ENCODE results near the gene PSME2.
A peak's percentile ranks its signal among the peaks of the same experiment; 100 is the strongest.
"Not testable (repeated sequence)": the region's sequence is repeated elsewhere in the genome, so short reads cannot be mapped to it uniquely, and the experiment has no call there.

PSME2 gene

DNA sequence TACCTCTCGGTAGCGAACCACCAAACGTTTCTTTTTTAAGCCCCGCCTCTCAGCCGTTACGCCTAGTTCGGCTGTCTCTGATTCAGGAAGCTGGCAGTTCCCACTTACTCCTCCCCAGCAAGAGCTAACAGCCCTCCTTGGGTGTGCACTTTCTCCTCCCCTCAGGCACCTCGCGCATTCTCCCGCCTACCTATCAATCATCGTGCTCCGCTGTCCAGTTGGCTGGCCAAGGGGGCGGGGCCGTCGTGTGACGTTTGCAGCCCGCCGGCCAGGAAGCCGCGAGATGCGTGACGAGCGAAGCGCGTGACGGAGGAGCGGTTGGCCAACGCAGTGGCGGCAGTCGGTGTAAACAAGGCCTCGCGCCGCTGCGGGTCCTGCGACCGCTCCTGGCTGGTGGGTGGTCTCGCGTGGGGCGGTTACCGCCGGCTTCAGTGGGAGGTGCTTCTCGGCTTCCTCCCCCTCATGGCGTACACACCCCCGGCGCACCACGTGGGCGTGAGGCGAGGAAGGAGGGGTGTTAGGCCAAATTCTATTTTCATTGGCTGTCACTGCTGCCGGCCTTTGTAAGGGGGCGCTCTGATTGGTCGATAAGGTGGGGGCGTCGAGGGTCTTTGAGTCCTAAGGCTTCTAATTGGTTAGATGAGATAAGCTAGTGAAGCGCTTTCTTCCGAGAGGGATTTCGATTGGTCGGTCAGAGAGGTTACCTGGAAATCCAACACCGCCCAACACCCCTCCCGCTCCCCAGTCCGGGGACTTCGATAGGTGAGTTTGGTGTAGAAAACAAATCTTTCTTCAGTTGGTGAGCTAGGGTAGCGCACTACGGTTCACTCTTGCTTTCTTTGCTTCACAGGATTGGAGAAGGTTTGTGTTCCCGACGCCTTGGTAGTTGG lies 31.6 kb downstream of the PSME2 start, which contains the start of the genes DCAF11 and NRL:
DCAF11 (plus strand) TSS at position 246 of the 890 bp plus-strand sequence. CDS start 818 bp downstream, outside the sequence.
NRL (minus strand) TSS at position 418 of the 890 bp plus-strand sequence. CDS start 32,101 bp downstream, outside the sequence.
- DNase-seq (ENCODE audit: low read depth): peak; percentile 100

DNA sequence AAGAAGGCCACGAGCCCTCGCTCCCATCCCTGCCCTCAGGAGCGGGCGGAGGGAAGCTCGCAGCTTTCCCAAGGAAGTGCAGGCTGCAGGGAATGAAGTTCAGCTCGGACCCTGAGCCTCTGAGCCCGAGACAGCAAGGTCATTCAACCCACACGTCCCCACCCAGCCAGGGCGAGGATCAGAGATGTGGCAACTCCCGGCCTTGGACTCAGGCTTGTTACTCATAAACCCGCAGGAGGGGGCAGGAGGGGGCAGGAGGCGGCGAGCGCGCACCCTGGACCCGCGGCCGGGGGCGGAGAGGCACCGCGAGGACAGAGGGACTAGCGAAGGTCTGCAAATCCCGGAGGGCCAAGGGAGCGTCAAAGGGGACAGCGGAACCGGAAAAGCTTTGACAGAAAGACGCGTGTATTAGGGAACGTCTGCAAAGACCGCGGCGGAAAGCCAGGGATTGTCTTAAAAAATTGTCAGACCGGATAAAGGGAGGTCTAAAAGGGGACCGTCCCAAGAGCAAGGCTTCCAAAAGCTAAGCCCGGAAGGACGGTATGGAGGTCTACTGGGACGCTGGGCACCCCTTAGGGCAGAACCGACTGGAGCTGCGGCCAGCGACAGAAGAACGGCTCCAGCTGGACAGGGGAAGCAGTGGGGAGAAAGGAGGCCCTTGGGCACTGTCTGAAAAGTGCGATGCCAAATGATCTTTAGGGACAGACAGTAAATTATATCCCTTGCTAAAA lies 32.4 kb downstream of the PSME2 start:
- peak; percentile 91 for DNase-seq (ENCODE audit: low read depth)

DNA sequence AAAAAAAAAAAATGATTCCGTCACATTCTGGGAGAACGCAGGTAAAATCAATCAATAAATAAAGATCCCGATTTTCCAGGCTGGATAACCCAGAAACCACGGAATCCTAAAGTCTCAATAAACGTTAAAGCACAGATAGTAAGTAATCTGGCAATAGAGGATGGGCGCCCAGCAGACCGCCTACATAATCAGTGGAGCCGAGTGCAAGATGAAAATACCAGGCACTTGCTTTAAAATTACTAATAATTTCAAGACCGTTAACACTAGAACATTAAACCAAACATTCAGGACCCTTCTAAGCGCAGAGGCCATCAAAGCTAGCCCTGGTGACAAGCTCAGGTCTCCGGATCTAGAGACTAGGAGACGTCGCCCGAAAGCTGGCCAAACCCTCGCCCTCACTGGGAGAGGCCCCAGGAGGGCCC lies 33.0 kb downstream of the PSME2 start:
- DNase-seq (ENCODE audit: low read depth): no peak

- DNase-seq (ENCODE audit: low read depth): no peak
Measured at GRCh38 chr14:24110523-24110922, 35.9 kb downstream of the PSME2 start.

DNA sequence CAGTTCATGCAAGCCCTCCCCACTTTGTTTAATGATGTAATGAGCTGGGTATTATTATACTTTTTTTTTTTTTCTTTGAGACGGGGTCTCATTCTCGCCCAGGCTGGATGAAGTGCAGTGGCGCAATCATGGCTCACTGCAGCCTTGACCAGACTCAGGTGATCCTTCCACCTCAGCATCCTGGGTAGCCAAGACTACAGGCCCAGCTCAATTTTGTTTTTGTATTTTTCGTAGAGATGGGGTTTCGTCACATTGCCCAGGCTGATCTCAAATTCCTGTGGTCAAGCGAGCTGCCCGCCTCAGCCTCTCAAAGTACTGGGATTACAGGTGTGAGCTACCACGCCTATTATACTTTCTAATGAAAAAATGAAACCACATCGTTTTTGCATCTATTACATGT lies 36.4 kb downstream of the PSME2 start:
- no peak for DNase-seq (ENCODE audit: low read depth)

DNA sequence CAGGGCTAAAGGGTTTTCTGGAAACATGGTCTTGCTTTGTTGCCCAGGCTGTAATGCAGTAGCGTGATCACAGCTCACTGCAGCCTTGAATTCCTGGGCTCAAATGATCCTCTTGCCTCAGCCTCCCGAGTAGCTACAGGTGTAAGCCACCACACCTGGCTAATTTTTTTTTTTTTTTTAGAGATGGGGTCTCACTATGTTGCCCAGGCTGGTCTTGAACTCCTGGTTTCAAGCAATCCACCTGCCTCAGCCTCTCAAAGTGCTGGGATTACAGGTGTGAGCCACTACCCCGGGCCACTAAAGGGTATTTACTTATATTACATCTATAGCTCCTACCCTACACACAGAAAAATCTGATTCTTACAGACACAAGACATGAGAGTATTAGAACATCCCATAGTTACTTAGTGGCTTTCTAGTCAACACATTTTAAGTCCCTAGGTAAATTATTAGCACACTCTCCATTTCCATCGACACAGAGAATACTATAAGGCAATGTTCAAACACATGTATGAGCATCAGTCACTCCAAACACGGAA lies 38.0 kb downstream of the PSME2 start:
- DNase-seq (ENCODE audit: low read depth): no peak

DNA sequence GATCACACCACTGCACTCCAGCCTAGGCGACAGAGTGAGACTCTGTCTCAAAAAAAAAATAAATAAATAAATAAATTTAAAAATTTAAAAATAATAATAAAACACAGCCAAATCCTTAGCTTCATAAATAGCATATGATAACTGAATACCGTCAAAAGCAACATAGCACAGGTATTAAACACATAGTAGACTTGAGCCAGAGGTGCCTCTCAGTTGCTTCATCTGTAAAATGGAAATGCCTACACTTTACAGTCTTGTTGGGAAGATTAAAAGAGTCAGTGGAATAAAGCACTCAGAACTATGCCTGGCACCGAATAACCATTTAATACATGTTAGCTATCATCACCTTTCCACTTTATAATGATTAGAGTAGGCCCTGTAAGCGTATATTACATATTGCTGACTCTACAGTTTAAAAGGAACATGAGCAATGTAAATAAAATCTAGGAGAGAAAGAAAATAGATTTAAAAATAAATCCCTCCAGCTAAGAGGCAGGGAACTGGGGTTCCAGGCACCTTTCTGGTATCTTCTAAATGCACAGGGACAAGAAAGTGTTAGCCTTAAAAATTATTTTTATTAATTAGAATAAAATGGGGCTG lies 39.6 kb downstream of the PSME2 start:
- no peak for DNase-seq (ENCODE audit: low read depth)

DNA sequence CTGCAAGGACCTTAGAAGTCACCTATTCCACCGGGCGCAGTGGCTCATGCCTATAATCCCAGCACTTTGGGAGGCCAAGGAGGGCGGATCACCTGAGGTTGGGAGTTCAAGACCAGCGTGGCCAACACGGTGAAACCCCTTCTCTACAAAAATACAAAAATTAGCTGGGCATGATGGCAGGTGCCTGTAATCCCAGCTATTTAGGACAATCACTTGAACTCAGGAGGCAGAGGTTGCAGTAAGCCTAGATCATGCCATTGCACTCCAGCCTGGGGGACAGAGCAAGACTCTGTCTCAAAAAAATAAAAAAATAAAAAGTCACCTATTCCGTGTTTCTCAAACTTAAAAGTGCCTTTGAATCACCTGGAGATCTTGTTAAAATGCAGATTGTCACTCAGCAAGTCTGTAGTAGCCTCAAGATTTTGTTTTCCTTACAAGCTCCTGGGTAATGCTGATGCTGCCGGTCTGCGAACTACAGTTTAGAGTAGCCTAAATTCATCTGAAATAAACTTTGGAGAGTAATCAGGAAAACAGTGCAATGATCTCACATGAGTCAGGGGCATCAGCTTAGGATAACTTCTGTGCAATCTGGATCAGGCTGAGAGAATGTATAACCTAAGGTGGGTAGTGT lies 40.7 kb downstream of the PSME2 start:
- DNase-seq (ENCODE audit: low read depth): not testable (repeated sequence)

DNA sequence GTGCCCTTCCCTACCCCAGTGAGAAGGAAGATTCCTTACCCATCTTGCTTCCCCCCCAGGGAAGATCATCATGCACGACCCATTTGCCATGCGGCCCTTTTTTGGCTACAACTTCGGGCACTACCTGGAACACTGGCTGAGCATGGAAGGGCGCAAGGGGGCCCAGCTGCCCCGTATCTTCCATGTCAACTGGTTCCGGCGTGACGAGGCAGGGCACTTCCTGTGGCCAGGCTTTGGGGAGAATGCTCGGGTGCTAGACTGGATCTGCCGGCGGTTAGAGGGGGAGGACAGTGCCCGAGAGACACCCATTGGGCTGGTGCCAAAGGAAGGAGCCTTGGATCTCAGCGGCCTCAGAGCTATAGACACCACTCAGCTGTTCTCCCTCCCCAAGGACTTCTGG lies 43.0 kb downstream of the PSME2 start:
- DNase-seq (ENCODE audit: low read depth): no peak

DNA sequence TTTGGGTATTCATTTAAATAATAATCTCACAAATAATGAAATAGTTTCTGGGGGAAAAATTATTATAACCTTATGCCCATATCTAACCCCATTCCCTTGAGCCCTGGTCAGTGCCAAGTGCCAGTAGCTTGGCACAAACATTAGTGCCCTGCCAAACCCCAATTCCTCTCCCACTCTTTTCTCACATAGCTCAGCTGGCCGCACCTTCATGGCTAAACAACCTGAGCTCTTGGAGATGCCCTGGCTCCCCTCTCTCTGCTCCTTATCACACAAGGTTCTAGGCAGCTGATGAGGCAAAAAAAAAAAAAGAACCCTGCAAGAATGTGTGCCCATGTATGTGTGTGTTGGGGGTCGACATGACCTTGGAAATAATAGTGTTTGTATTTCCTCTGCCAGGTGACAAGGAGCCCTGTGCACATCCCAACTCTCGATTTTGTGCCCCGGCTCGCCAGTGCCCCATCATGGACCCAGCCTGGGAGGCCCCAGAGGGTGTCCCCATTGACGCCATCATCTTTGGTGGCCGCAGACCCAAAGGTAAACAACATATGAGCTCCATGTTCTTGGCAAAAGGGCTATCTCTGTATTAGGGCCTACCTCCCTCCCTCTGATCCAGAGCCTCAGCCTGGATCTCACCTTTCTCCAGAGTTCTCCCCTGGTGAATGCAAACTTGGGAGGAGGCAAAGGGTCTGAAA lies 43.9 kb downstream of the PSME2 start:
- DNase-seq (ENCODE audit: low read depth): no peak

- DNase-seq (ENCODE audit: low read depth): no peak
Measured at GRCh38 chr14:24100982-24101494, 45.4 kb downstream of the PSME2 start.

- DNase-seq (ENCODE audit: low read depth): no peak
Measured at GRCh38 chr14:24100197-24100981, 46.0 kb downstream of the PSME2 start.

- DNase-seq (ENCODE audit: low read depth): no peak
Measured at GRCh38 chr14:24098927-24099813, 47.2 kb downstream of the PSME2 start.

DNA sequence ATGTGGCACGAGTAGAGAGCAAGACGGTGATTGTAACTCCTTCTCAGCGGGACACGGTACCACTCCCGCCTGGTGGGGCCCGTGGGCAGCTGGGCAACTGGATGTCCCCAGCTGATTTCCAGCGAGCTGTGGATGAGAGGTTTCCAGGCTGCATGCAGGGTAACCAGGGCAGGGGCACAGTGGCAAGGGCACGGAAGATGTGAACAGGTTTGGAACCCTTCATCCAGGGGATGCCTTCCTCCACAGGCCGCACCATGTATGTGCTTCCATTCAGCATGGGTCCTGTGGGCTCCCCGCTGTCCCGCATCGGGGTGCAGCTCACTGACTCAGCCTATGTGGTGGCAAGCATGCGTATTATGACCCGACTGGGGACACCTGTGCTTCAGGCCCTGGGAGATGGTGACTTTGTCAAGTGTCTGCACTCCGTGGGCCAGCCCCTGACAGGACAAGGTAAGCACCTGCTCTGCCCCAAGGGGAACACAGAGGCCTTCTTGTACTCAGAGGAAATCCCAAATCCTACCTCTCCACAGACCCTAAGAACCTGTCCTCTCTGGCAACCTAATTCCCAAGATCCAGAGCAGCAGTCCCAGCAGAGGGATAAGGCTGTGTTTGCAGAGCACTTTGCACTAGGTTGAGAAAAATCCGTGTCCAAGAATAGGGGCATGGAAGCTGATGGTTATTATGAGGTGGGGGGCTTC lies 48.0 kb downstream of the PSME2 start:
- DNase-seq (ENCODE audit: low read depth): no peak

DNA sequence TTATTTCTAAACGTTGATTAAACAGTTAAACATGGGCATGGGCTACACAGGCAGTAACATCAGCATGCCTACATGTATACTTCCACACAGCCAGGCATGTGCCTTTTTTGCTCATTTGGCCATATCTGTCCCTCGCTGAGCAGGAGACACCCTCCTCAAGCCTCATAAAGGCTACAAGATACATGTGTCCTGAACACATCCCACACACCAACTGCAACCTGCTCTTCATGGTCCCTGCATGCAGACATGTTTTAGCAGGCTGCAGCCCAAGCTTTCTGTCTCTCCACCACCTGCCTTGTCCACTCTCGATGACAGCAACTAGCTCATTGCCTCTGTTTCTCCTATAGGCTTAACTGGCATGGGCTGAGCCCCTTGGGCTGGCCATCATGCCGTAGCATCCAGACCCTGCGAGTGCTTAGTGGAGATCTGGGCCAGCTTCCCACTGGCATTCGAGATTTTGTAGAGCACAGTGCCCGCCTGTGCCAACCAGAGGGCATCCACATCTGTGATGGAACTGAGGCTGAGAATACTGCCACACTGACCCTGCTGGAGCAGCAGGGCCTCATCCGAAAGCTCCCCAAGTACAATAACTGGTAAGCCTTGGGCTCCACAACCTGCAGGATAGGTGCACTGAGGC lies 49.7 kb downstream of the PSME2 start:
- DNase-seq (ENCODE audit: low read depth): no peak

- DNase-seq (ENCODE audit: low read depth): peak; percentile 48
Measured at GRCh38 chr14:24095271-24096068, 50.9 kb downstream of the PSME2 start.

GRCh38 chr14:24094841-24095270 lies 51.6 kb downstream of the PSME2 start:
- DNase-seq (ENCODE audit: low read depth): no peak

All from fibroblast of gingiva (primary cell).